K562 (cell line): ENCODE data around the gene PHF5A. TPM values are rescaled to one million over a fixed set of nuclear protein-coding genes. Genes with fewer than 3 reads are reported as not detected.

ENCODE experiments used
- ETS2 ChIP-seq: IDR thresholded peaks from 2 replicates; pipeline ENCODE4 v1.6.1; 2016; ENCODE audit warnings: borderline replicate concordance, missing genetic modification characterization, mild to moderate bottlenecking, moderate library complexity, missing compliant biosample characterization; ENCODE audit not compliant: poor library complexity, severe bottlenecking
- MGA ChIP-seq: fragments of 450-650 bp; IDR thresholded peaks from 2 replicates; pipeline ENCODE4 v1.6.1; 2016; ENCODE audit warnings: mild to moderate bottlenecking, moderate library complexity
- NCOR1 ChIP-seq: fragments of 450-650 bp; IDR thresholded peaks from 2 replicates; pipeline ENCODE4 v1.6.1; 2016; ENCODE audit warnings: mild to moderate bottlenecking, moderate library complexity
- PBX2 ChIP-seq, 2 experiments: IDR thresholded peaks in 1 of 2; conservative IDR thresholded peaks in 1 of 2; 2 replicates each; pipeline ENCODE4 v1.6.1; 2016; ENCODE audit warnings: low read depth in 2 of 2, mild to moderate bottlenecking in 1 of 2, missing compliant biosample characterization in 1 of 2, missing genetic modification characterization in 1 of 2, moderate library complexity in 1 of 2
- POLR2H ChIP-seq: IDR thresholded peaks from 2 replicates; pipeline ENCODE4 v1.6.1; 2016; ENCODE audit warnings: missing genetic modification characterization, low read depth, mild to moderate bottlenecking, control low read depth, missing compliant biosample characterization, moderate library complexity
- PREB ChIP-seq: sonication (generic); formaldehyde crosslinking; IDR thresholded peaks from 2 replicates; pipeline ENCODE4 v1.8.1; 2023; ENCODE audit warnings: mild to moderate bottlenecking, missing genetic modification reagents
- SIX5 ChIP-seq, 2 experiments: IDR thresholded peaks; 2 replicates each; pipeline ENCODE4 v1.6.1; 2011; ENCODE audit warnings: low read length in 2 of 2, borderline replicate concordance in 1 of 2, low read depth in 1 of 2, mild to moderate bottlenecking in 1 of 2, moderate library complexity in 1 of 2; ENCODE audit not compliant: insufficient read depth in 1 of 2
- ZBTB7A ChIP-seq: IDR thresholded peaks from 2 replicates; pipeline ENCODE4 v1.6.1; 2011; ENCODE audit warnings: low read depth, mild to moderate bottlenecking, low read length, moderate library complexity, borderline replicate concordance; ENCODE audit not compliant: control insufficient read depth
- ZEB2 ChIP-seq: fragments of 450-650 bp; IDR thresholded peaks from 2 replicates; pipeline ENCODE4 v1.6.1; 2016
- polyA plus RNA-seq, 8 experiments: library from polyadenylated mRNA; depleted of rRNA in 4 of 8; stranded (reverse) in 5 of 8; unstranded in 3 of 8; fragments of >200 nt; fragmentation: Nextera tagmentation in 2 of 8; fragmentation: Illumina TruSeq in 1 of 8; extraction: Ambion mirVana in 2 of 8; extraction: Trizol in 1 of 8; gene quantifications; 2 replicates each; pipeline versions ENCODE4 v1.2.1 to v1.2.3, GENCODE V29; 2011 to 2014; ENCODE audit warnings: inconsistent platforms in 1 of 8, missing spikeins in 1 of 8
- total RNA-seq, 7 experiments: library from RNA; depleted of rRNA in 6 of 7; stranded (reverse); fragments of >200 nt in 6 of 7; fragmentation: Illumina TruSeq in 2 of 7; extraction: Trizol in 2 of 7; gene quantifications; 2 replicates each; pipeline versions ENCODE4 v1.2.1 to v1.2.3, GENCODE V29; 2011 to 2021; ENCODE audit warnings: low replicate concordance in 1 of 7

Gene PHF5A
- total and polyA plus RNA-seq, 9 of the 15 experiments (the other 6 are each of a cell fraction or from before 2014, with no cell fraction given), result 14.2 to 144 (median 101) TPM

DNA sequence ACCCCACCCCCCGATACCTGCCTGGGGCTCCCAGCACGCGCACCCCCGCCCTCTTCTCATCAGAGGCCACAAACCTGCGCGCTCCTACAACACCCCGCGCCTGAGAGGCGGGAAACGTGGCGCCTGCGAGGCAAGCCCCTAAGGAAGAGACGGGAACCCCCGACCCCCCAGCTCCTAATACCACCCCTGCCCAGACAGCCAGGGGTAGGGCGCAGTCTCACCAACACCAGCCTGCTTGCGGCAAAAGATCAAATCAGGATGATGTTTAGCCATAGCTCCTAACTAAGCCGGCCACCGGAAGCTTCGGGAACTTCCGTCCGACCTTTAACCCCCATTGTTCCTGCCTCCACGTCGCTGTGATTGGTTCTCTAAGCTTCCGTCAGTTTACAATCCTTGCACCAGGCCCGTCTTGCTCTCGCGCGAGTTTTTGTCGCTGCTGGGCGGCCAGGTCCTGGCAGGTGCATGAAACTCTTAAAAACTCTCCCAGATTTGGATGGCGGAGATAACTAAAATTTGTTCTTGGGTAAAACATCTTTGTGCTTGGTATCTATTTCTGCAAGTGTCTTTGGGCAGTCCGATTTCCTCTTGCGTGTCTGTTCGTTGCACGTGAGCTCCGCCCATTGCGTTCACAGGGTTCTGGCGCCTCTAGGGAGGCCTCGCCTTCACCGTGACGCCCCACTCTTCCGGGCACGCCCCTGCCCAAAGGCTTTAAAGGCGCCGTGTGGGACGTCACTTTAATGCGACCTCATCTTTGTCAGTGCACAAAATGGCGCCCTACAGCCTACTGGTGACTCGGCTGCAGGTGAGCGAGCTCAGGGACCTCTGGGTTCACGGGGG lies at the start of gene PHF5A, which contains the start of gene ACO2 (continued):
- TF ChIP-seq POLR2H (tag) (peak; percentile 56; the same call in 1 of the 2 replicates), ZEB2 (no peak), MGA (0 out of 2 replicates have a peak, but pooled peaks have one; percentile 34), ETS2 (tag) (no peak), ZBTB7A (no peak), PBX2 (CRISPR knock-in tag; IDR thresholded peaks at IDR 0.05; ENCODE audit: low read depth) (no peak), PBX2 (tag; conservative IDR thresholded peaks at IDR 0.05; ENCODE audit: low read depth) (peak; percentile 83), NCOR1 (no peak), SIX5 (IDR thresholded peaks at IDR 0.05; ENCODE audit: borderline replicate concordance in 1 of 2, insufficient read depth in 1 of 2, low read depth in 1 of 2, low read length in 2 of 2) (0 out of 4 replicates have a peak, but pooled peaks of 1 of the 2 experiments have one; percentile 32), PREB (peak; percentile 97)
